H9 (cell line): ENCODE results near the gene L3MBTL1. TPM values are rescaled to one million over a fixed set of nuclear protein-coding genes. Genes with fewer than 3 reads are reported as not detected.

Source experiments
- DNase-seq: peaks from one replicate; pipeline ENCODE4 v3.0.0-alpha.2; 2017
- H2AFZ ChIP-seq: one replicate; pipeline ENCODE4 v1.6.1; 2013; ENCODE audit warnings: mild to moderate bottlenecking, low read length, control low read depth, moderate library complexity
- H2AK5ac ChIP-seq: 2 replicates; pipeline ENCODE4 v1.6.1; 2013; ENCODE audit warnings: low read length, control low read depth, mixed read lengths; ENCODE audit not compliant: insufficient read length
- H2BK120ac ChIP-seq: one replicate; pipeline ENCODE4 v1.6.1; 2013; ENCODE audit warnings: low read depth, mild to moderate bottlenecking, low read length, control low read depth, inconsistent platforms; ENCODE audit not compliant: poor library complexity, severe bottlenecking
- H2BK12ac ChIP-seq: 2 replicates; pipeline ENCODE4 v1.6.1; 2013; ENCODE audit warnings: low read length, control low read depth, mixed read lengths, low read depth; ENCODE audit not compliant: insufficient read length
- H2BK15ac ChIP-seq: 2 replicates; pipeline ENCODE4 v1.6.1; 2013; ENCODE audit warnings: low read depth, low read length, control low read depth
- H2BK20ac ChIP-seq: one replicate; pipeline ENCODE4 v1.6.1; 2013; ENCODE audit warnings: low read depth, mild to moderate bottlenecking, low read length, control low read depth, inconsistent platforms; ENCODE audit not compliant: poor library complexity, severe bottlenecking
- H2BK5ac ChIP-seq: 2 replicates; pipeline ENCODE4 v1.6.1; 2013; ENCODE audit warnings: low read length, control low read depth, mixed read lengths; ENCODE audit not compliant: insufficient read length
- H3K14ac ChIP-seq: 2 replicates; pipeline ENCODE4 v1.6.1; 2013; ENCODE audit warnings: low read length, control low read depth; ENCODE audit not compliant: insufficient read depth
- H3K18ac ChIP-seq: 2 replicates; pipeline ENCODE4 v1.6.1; 2013; ENCODE audit warnings: low read depth, mild to moderate bottlenecking, mixed read lengths, low read length, control low read depth; ENCODE audit not compliant: insufficient read length
- H3K23ac ChIP-seq: 2 replicates; pipeline ENCODE4 v1.6.1; 2013; ENCODE audit warnings: low read length, control low read depth, mixed read lengths, low read depth; ENCODE audit not compliant: insufficient read length
- H3K23me2 ChIP-seq: 2 replicates; pipeline ENCODE4 v1.6.1; 2013; ENCODE audit warnings: low read depth, mild to moderate bottlenecking, mixed read lengths, low read length, control low read depth; ENCODE audit not compliant: insufficient read length, poor library complexity, severe bottlenecking
- H3K27ac ChIP-seq: 2 replicates; pipeline ENCODE4 v1.5.1; 2013; ENCODE audit warnings: low read length, control low read depth, mixed read lengths, low read depth; ENCODE audit not compliant: insufficient read length
- H3K27me3 ChIP-seq: 2 replicates; pipeline ENCODE4 v1.6.1; 2013; ENCODE audit warnings: low read length, control low read depth, inconsistent platforms; ENCODE audit not compliant: insufficient read depth
- H3K4ac ChIP-seq: 2 replicates; pipeline ENCODE4 v1.6.1; 2013; ENCODE audit warnings: low read depth, mild to moderate bottlenecking, control low read depth, inconsistent platforms, low read length, moderate library complexity
- H3K4me1 ChIP-seq: 2 replicates; pipeline ENCODE4 v1.6.1; 2013; ENCODE audit warnings: low read length, control low read depth, inconsistent platforms; ENCODE audit not compliant: insufficient read depth
- H3K4me2 ChIP-seq: 2 replicates; pipeline ENCODE4 v1.6.1; 2013; ENCODE audit warnings: low read length, control low read depth, mixed read lengths; ENCODE audit not compliant: insufficient read length, insufficient read depth
- H3K56ac ChIP-seq: 2 replicates; pipeline ENCODE4 v1.6.1; 2013; ENCODE audit warnings: low read depth, mild to moderate bottlenecking, mixed read lengths, low read length, control low read depth; ENCODE audit not compliant: insufficient read length
- H3K79me1 ChIP-seq: 2 replicates; pipeline ENCODE4 v1.6.1; 2013; ENCODE audit warnings: low read depth, mild to moderate bottlenecking, moderate library complexity, low read length, control low read depth, inconsistent platforms; ENCODE audit not compliant: insufficient read depth, poor library complexity, severe bottlenecking
- H3K79me2 ChIP-seq: 2 replicates; pipeline ENCODE4 v1.6.1; 2013; ENCODE audit warnings: low read length, control low read depth, inconsistent platforms; ENCODE audit not compliant: insufficient read depth
- H3K9ac ChIP-seq: 2 replicates; pipeline ENCODE4 v1.6.1; 2013; ENCODE audit warnings: low read length, control low read depth, mixed read lengths; ENCODE audit not compliant: insufficient read length; ENCODE audit errors: extremely low read depth
- H3K9me3 ChIP-seq: one replicate; pipeline ENCODE4 v1.6.1; 2013; ENCODE audit warnings: low read depth, low read length, inconsistent platforms; ENCODE audit not compliant: control insufficient read depth
- H3T11ph ChIP-seq: one replicate; pipeline ENCODE4 v1.6.1; 2013; ENCODE audit warnings: mild to moderate bottlenecking, low read length, control low read depth, inconsistent platforms
- H4K20me1 ChIP-seq: one replicate; pipeline ENCODE4 v1.6.1; 2013; ENCODE audit not compliant: control insufficient read depth, insufficient read length, insufficient read depth
- H4K5ac ChIP-seq: 2 replicates; pipeline ENCODE4 v1.6.1; 2013; ENCODE audit warnings: low read depth, mild to moderate bottlenecking, mixed read lengths, low read length, control low read depth; ENCODE audit not compliant: insufficient read length
- H4K8ac ChIP-seq: replicated peaks from 2 replicates; pipeline ENCODE4 v1.6.1; 2013; ENCODE audit warnings: low read length, control low read depth, mixed read lengths, low read depth; ENCODE audit not compliant: insufficient read length
- H4K91ac ChIP-seq: 2 replicates; pipeline ENCODE4 v1.6.1; 2013; ENCODE audit warnings: low read depth, mild to moderate bottlenecking, moderate library complexity, mixed read lengths, low read length, control low read depth; ENCODE audit not compliant: insufficient read length
- H3K27ac Mint-ChIP-seq, 3 experiments: 2 replicates in 2 of 3; 3 replicates in 1 of 3; pipeline ENCODE4 v1.8.0; 2020 to 2021; ENCODE audit warnings: mixed read lengths in 3 of 3, mild to moderate bottlenecking in 1 of 3, moderate library complexity in 1 of 3
- H3K27me3 Mint-ChIP-seq: 2 replicates; pipeline ENCODE4 v1.8.0; 2021; ENCODE audit warnings: low read depth, mild to moderate bottlenecking, moderate library complexity, mixed read lengths
- H3K36me3 Mint-ChIP-seq, 3 experiments: 2 replicates in 2 of 3; 3 replicates in 1 of 3; pipeline ENCODE4 v1.8.0; 2020 to 2021; ENCODE audit warnings: low read depth in 3 of 3, mixed read lengths in 3 of 3; ENCODE audit not compliant: insufficient read depth in 1 of 3
- H3K4me1 Mint-ChIP-seq, 2 experiments: 2 replicates each; pipeline ENCODE4 v1.8.0; 2020; ENCODE audit warnings: mixed read lengths in 2 of 2
- H3K4me3 Mint-ChIP-seq, 2 experiments: 2 replicates in 1 of 2; 3 replicates in 1 of 2; pipeline ENCODE4 v1.8.0; 2020 to 2021; ENCODE audit warnings: mild to moderate bottlenecking in 2 of 2, mixed read lengths in 2 of 2, moderate library complexity in 1 of 2
- H3K9me3 Mint-ChIP-seq, 2 experiments: 2 replicates in 1 of 2; 3 replicates in 1 of 2; pipeline ENCODE4 v1.8.0; 2020; ENCODE audit warnings: mild to moderate bottlenecking in 2 of 2, mixed read lengths in 2 of 2, moderate library complexity in 1 of 2
- WGBS: extraction: QIAGEN DNeasy Blood & Tissue Kit; methylation state at CpG from one replicate; pipeline ENCODE4 v1.1.7; 2013; ENCODE audit warnings: missing lambda C conversion rate, low lambda C conversion rate, mixed read lengths; ENCODE audit not compliant: insufficient read length; ENCODE audit errors: extremely low coverage; 5-methylcytosine and 5-hydroxymethylcytosine counted together
- total RNA-seq: library from RNA; stranded (reverse); gene quantifications from 2 replicates; pipeline ENCODE4 v1.2.1, GENCODE V29; 2021
- TF ChIP-seq, protein P1 (sequence below): fragments of 200-600 bp; sonication (generic); conservative IDR thresholded peaks from 3 replicates; pipeline ENCODE4 v1.8.0; 2021; ENCODE audit warnings: antibody characterized with exemption, mild to moderate bottlenecking

The L3MBTL1 gene
- total RNA-seq, 1 experiment from 2014 or later, result 19.9 TPM

DNA sequence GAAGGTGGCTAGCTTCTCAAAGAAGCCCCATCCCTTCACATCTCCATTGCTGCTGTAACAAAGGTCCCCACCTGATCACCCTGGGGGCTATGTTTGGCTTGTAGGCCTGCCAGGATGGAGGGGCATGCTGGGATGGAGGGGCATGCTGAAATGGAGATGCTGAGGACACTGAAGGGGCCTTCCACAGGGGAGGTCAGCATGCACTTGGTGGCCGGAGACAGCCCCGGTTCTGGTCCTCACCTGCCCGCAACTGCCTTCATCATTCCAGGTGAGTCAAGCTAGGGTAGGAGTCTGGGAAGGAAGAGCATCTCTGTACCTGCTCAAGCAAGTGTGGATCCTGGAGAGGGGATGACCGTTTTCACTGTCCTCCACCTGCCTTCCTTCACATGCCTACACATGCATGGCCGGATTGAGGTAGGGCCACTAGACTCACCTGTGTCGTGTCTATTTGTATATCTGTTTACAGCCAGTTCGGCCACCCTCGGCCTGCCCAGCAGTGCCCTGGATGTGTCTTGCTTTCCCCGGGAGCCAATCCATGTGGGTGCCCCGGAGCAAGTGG is 6.0 kb downstream of the L3MBTL1 start:
- WGBS, result no CpG with 5 or more reads among the region's 10 CpGs
- H3K4ac ChIP-seq, result no peak overlapping the region
- no peak overlapping the region for H4K91ac ChIP-seq
- no peaks in the 10 kb centered on the region for H3K79me2 ChIP-seq
- H3K79me1 ChIP-seq, result no peaks in the 10 kb centered on the region
- H3K27ac ChIP-seq, result no peak overlapping the region
- peaks cover 6% of the 10 kb centered on the region for H3K23me2 ChIP-seq
- no peak overlapping the region for H2BK12ac ChIP-seq
- peak overlapping the region; percentile 66 for H3K14ac ChIP-seq
- TF ChIP-seq, protein P1, sequence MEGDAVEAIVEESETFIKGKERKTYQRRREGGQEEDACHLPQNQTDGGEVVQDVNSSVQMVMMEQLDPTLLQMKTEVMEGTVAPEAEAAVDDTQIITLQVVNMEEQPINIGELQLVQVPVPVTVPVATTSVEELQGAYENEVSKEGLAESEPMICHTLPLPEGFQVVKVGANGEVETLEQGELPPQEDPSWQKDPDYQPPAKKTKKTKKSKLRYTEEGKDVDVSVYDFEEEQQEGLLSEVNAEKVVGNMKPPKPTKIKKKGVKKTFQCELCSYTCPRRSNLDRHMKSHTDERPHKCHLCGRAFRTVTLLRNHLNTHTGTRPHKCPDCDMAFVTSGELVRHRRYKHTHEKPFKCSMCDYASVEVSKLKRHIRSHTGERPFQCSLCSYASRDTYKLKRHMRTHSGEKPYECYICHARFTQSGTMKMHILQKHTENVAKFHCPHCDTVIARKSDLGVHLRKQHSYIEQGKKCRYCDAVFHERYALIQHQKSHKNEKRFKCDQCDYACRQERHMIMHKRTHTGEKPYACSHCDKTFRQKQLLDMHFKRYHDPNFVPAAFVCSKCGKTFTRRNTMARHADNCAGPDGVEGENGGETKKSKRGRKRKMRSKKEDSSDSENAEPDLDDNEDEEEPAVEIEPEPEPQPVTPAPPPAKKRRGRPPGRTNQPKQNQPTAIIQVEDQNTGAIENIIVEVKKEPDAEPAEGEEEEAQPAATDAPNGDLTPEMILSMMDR, result no peak
- DNase-seq, result no peak
- H4K5ac ChIP-seq, result peak overlapping the region; percentile 33
- no peak overlapping the region for H2BK120ac ChIP-seq
- peaks cover 14 to 17% of the 10 kb centered on the region in 2 experiments for H3K4me1 Mint-ChIP-seq
- H3K23ac ChIP-seq, result no peak overlapping the region
- no peak overlapping the region for H2BK5ac ChIP-seq
- H4K20me1 ChIP-seq, result no peaks in the 10 kb centered on the region
- no peaks in the 10 kb centered on the region for H3K9me3 ChIP-seq
- peak overlapping the region in 1 of 3 experiments; percentile 51; a peak in 2 of 7 replicates for H3K27ac Mint-ChIP-seq
- H3K56ac ChIP-seq, result no peak overlapping the region
- peak overlapping the region; percentile 88 for H3K4me2 ChIP-seq
- peak overlapping the region; percentile 21 for H3K18ac ChIP-seq
- no peak overlapping the region for H3T11ph ChIP-seq
- H2BK15ac ChIP-seq, result no peak overlapping the region
- peaks cover 2 to 20% (median 13%) of the 10 kb centered on the region in 3 experiments; a peak in 6 of 7 replicates for H3K36me3 Mint-ChIP-seq
- H3K9me3 Mint-ChIP-seq, result no peaks in the 10 kb centered on the region
- H3K27me3 Mint-ChIP-seq, result no peaks in the 10 kb centered on the region
- H3K9ac ChIP-seq, result peak overlapping the region; percentile 74
- no peaks in the 10 kb centered on the region for H3K27me3 ChIP-seq
- H2BK20ac ChIP-seq, result no peak overlapping the region
- no peak overlapping the region for H2AK5ac ChIP-seq
- no peak overlapping the region for H4K8ac ChIP-seq
- H3K4me3 Mint-ChIP-seq, result peak overlapping the region; percentile 74 to 91
- no peak overlapping the region for H2AFZ ChIP-seq
- no peaks in the 10 kb centered on the region for H3K4me1 ChIP-seq
